GM19328 (cell line): ENCODE results near the gene CRTAC1.

Experiments
- ATAC-seq: cut with Tn5 transposase; IDR thresholded peaks from one replicate; pipeline ENCODE4 v1.9.1; 2021; ENCODE audit warnings: mild to moderate bottlenecking, moderate library complexity; ENCODE audit not compliant: unreplicated experiment

Gene CRTAC1

DNA sequence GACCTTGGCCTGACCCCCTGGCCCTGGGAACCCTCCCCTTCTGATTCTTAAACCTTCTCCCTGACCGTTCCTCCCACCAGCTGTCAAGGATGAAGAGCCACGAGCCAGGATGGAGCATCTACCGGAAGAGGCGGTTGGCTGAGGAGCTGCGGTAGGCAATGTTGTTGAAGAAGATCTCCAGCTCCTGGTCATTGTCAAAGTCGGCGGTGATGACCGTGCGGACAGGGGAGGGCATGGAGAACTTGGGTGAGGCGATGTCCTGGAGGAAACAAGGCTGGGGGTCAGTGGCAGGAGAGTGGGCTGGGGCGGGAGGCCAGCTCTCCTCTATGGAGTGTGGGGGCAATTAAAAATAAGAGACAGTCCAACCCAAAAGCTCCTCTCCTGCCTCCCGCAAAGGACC lies 129.0 kb downstream of the CRTAC1 start:
- ATAC-seq: no peak

GRCh38 chr10:97898429-97898828 lies 132.0 kb downstream of the CRTAC1 start:
- no peak for ATAC-seq

DNA sequence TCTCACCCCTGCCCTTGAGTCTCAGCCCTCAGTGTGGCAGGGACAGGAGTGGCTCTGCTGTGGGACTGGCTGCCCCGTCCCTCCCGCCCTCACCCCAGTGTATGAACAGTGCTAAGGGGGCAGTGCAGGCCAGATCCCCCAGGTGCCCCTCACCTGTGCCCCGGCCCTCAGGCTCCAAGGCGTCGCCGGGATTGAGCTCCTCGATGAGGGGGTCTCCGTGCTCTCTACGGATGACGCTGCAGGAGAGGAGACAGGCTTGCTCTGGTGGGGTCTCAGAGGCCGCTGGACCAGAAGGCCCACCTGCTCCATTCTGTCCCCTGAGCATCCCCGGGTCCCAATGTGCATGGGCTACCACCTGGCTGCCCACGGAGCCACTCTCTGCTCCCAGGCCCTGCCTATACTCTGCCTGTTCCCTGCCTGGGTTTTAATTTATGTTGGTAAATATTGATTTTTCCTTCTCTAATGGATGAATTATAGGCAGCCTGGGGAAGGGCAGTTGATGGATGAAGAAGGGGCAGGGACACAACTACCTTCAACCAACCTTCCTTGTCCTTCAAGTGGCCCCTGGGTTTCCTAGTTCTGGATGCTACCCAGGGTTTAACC lies 133.6 kb downstream of the CRTAC1 start:
- ATAC-seq: no peak

DNA sequence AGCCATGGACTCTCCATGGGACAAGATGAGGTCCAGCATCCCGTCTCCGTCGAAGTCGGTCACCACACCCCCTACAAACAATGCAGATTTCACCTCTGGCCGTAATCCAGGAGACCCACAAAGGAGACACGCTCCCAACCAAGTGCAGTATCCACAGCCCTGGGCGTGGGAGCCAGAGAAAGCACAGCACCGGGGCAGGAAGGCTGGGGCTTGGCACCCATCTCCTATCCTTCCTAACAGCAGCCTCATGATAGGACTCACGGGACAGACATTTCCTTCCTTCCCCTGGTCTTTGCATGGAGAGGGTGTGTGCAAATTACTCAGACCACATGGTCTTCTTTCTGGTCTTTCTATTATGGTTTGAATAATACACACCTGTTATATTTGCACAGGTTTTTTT lies 134.5 kb downstream of the CRTAC1 start:
- ATAC-seq: no peak

DNA sequence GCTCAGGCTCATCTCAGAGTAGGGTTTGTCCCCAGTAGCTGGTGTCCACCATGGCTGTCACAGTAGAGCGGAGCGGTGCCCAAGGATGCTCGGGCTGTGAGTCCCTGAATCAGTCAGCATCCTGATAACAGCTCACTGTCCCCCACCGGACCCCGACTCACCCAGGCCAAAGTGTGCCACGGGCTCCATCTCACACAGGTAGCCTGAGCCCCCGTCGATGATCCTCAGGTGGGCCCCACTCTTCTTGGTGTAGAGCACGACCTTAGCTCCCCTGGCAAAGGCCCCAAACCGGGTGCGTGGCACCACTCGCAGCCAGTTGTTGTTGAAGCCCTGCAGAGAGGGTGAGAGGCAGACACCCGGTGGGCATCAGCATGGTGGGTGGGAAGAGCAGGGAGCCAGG lies 135.3 kb downstream of the CRTAC1 start:
- no peak for ATAC-seq

DNA sequence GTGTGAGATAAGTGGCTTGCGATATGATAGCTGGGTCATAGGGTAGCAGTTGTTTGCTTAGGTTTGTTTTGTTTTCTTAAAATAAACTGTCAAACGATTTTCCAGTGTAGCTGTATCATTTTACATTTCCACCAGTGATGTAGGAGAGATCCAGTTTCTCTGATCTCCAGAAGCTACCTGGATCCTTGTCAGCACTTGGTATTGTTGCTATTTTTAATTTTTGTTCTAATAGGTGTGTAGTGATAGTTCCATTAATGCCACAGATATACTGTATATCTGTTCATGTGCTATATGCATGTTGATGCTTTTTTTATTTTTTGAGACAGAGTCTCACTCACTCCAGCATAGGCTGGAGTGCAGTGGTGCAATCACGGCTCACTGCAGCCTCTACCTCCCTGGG lies 136.3 kb downstream of the CRTAC1 start:
- ATAC-seq: no peak

GRCh38 chr10:97892939-97893338 lies 137.5 kb downstream of the CRTAC1 start:
- ATAC-seq: no peak

DNA sequence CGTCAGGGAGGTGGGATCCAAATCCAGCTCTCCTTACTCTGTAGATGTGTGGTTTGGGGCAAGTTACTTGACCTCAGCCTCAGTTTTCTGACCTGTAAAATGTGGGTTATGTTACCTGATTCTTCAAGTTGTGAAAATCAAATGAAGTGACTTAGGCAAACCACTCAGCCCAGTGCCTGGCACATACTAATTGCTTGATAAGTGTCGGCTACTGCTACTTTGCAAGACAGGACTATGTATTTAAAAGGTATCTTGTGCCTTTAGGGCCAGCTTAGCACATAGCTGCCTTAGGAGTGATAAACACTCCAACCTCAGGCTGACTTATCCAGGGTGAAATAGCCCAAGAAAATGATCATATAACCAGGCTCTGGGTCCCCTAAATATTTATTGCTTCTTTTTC lies 137.9 kb downstream of the CRTAC1 start:
- no peak for ATAC-seq

DNA sequence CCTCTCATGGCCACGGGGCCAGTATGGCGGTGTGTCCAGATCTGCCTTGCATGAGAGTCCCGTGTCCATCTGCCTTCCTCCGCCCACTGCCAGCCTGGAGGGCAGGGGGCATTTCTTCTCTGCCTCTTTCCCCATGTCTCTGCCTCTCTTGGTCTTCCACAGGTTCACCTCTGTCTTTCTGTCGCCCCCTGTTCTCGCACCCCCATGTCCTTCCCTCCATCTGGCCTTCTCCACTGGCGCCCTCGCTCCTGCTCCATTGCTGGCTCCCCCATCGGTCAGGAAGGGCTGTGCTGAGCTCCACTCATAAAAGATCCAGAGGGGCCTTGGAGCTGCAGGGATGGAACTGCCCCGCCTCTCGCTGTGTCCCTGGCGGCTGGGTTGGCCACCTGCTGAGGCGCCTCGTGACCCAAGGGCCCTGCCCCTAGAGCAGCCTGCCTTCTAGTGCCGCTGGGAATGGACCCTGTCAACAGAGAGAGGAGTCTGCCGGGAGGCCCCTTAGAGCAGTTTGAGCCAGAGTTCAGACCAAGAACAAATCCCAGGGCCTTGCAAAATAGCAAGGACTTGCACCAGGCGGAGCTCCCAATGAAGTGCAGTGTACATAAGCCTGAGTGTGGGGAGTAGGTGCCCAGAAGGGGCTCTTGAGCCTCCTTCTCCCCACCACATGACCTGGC lies 138.8 kb downstream of the CRTAC1 start:
- no peak for ATAC-seq

DNA sequence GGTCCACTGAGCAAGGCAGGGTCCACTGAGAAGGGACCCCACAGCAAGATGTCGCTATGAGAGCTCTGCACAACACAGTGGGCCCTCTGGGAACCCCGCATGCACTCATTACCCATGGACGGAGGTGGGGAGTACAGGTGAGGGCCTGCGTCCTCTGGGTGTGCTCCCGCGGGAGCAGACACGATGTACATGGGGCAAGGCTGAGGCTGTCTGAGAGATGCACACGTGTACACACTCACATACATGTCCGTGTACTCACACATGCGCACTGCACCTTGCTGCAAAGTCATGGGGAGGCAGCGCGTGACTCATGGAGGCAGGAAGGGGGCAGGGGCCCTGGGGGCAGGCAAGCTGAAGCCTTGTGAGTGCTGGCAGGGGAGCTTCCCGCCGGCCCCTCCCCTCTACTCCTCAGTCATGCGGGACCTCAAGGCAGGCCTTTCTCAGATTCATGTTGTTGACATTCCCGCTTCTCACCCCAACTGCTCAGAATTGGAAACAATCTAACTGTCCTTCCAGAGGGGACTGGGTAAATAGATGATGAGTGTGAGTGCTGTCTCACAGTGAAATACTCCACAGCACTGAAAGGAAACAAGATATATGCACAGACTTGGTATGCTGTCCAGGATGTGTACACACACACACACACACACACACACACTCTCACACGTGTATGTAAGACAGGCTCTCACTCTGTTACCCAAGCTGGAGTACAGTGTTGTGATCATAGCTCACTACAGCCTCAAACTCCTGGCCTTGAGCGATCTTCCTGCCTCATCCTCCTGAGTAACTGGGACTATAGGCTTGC lies 140.8 kb downstream of the CRTAC1 start:
- ATAC-seq: no peak

GRCh38 chr10:97888641-97889262 lies 141.7 kb downstream of the CRTAC1 start:
- no peak for ATAC-seq

DNA sequence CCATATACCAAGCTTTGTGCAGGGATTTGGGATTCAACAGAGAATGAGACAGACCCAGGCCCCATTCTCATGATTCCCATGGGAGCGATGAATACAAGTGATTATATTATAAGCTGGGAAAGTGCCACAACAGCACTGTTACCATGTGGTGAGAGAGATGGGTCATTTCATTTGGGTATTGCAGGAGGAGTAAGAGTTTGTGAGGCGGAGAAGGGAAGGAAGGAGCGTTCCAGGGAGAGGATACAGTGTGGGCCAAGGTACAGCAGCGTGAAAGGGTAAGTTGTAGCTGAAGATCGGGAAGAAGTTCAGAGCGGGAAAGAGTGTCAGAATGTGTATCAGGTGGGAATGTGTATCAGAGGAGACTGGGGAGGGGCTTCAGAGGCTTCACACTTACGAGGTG lies 142.3 kb downstream of the CRTAC1 start:
- ATAC-seq: no peak

- ATAC-seq: no peak
Measured at GRCh38 chr10:97887399-97887798, 143.0 kb downstream of the CRTAC1 start.

DNA sequence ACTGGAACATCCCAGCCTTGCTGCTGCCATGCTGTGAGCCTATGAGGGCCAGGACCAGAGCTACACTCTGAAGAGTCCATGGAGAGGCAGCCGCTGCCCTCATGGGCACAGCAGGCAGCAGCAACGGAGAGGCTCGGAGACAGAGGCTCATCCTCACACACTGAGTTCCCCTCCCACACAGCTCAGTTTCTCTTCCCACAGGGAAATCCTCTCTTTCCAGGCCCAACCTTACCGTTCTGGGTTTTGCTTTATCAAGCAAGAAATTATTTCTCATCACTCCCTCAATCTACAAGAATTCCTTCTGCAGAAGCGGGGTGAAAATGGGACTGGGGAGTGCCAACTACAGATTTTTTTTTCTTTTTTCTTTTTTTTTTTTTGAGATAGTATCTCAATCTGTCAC lies 144.1 kb downstream of the CRTAC1 start:
- ATAC-seq: no peak

- ATAC-seq: no peak
Measured at GRCh38 chr10:97883092-97883485, 147.3 kb downstream of the CRTAC1 start.

DNA sequence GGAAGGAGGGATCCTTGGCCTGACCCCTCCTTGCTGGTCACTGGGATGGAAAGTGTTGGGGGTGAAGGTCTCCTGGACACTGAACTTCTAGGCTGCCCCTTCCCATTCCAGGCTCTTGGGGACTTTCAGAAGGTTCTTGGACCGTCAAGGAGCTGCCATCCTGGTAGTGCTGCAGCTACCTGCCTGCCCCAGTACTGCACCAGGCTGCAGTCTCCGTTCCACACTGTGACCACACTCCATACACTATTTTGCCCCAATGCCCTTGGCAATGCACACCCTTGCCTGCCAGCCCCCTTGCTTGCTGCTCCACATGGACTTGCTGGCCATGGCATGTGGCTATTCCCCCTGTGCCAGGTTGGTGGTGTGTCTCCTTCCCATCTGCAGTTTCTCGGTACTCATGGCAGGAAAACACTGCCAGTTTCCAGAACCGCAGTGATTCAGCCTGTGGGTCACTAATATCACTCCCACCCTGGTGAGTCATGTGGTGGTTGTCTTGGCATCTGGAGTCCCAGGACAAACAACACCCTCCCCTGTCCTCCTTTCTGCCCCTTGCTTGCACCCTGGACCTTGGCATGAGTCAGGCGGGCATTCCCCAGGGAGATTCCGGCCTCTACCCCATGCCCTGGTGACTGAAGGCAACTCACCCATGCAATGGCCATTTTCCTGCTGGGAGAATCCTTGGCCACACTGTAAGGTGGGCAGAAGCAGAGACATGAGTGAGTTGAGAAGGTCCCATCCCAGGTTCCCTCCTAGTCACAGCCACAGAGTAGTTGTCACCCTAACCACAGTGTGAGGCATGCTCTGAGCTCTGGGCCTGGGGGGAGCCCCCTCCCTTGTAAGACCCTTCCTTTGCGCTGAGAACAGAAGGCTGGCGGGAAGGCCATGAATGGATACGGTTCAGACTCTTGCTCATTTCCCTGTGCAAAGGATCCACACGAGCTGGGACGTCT lies 148.0 kb downstream of the CRTAC1 start:
- ATAC-seq: no peak

DNA sequence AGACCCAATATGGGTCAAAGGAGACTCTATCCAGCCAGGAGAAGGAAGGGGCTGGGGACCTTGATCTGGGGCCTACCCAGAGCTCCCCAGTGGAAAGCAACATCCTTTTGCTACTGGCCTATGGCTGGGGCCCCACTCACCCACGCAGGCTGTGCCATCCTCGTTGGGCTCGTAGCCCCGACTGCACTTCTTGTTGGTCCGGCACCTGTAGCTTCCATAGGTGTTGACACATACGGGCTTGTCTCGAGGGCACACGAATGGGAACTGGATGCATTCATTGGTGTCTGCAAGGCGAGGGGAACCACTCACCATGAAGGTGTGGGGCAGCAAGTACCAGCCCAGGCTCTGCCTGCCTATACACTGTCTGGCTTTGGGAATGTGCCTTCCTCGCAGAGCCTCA lies 150.3 kb downstream of the CRTAC1 start:
- ATAC-seq: no peak

- no peak for ATAC-seq
Measured at GRCh38 chr10:97879241-97879640, 151.2 kb downstream of the CRTAC1 start.

DNA sequence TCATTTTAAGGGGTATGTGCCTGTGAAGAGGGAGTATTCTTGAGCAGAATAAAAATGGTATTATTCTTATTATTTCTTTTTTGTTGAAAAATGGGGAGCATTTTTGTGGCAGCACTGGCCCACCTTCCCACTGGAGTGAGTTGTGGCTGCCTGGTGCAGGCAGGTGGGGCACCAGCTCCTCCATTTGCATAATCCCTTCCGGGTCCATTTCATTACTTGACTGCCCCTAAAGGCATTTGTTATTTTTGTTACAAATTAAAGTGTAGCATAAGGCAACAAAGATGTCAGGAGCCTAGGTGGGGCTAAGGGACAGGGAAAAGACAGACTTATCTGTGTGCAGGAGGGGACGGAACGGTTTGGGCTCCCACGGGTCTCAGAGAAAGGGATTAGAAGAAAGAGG lies 154.0 kb downstream of the CRTAC1 start:
- no peak for ATAC-seq

DNA sequence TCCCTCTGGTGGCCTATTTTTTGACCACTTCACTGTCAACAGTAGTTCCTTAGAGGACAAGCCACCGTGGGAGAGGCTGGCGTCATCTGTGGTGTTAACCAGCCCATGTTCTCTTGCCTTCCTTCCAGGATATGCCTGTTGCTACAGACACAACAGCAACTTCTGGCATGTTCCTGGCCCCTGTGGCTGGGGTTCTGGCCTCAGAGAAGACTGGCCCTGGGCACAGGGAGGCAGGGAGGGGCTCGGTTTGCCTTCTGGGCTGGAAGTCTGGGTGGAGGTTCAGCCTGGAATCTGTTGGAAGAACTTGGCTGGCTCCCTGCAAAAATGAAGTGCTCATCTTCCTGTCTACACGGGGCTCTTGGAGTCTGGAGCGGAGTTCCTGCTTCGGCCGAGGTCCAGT lies 155.0 kb downstream of the CRTAC1 start:
- ATAC-seq: no peak

GRCh38 chr10:97874332-97874731 lies 156.1 kb downstream of the CRTAC1 start:
- ATAC-seq: no peak
